Kidney glomerular epithelial cell (primary cell): ENCODE results near the gene CLK3.
A peak's percentile ranks its signal among the peaks of the same experiment; 100 is the strongest.
"Not testable (repeated sequence)": the region's sequence is repeated elsewhere in the genome, so short reads cannot be mapped to it uniquely, and the experiment has no call there.

Experiments
- DNase-seq: peaks from one replicate; lab custom pipeline; 2025; lab: John Stamatoyannopoulos, UW

Gene CLK3

DNA sequence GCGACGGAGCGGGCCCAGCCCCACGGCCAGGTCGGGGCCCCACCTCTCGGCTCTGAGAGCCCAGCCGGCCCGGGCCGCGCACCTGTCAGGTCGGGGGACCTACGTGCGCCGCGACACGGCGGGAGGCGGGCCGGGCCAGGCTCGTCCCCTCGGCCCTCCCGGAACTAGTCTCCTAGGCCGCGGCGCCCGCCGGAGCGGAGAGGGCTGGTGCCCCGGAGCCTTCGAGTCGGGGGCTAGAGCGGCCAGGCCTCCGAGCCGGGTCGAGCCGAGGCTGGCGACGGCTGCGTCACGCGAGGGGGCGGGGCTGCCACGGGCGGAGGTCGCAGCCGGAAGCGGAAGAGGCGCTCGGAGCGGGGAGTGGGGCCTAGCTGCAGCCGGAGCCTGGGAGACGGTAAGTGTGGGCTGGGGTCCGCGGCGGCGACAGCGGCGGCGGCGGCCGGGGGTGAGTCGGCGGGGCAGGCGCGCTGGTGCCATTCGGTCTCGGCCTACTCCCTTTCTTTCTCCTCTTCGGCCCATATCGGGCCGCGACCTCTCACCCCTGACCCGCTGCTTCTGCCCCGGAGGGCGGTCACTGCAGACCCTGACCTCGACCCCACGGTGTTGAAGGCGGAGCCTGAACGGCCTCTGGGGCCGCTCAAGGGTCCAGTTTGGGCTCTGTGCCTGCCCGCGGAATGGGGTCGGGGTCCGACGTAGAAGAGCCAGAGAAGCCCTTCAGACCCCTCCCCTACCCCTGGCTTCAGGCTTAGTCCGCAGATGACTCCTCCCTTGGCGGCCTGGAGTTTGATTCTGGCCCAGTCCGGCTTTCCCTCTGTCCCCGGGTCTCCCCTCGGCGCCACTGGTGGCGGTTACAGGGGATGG lies at the start of gene CLK3:
Gene CLK3 (plus strand): TSS at position 329 of the 858 bp plus-strand sequence. CDS start 3,361 bp downstream, outside the sequence.
- peak; percentile 85 for DNase-seq

DNA sequence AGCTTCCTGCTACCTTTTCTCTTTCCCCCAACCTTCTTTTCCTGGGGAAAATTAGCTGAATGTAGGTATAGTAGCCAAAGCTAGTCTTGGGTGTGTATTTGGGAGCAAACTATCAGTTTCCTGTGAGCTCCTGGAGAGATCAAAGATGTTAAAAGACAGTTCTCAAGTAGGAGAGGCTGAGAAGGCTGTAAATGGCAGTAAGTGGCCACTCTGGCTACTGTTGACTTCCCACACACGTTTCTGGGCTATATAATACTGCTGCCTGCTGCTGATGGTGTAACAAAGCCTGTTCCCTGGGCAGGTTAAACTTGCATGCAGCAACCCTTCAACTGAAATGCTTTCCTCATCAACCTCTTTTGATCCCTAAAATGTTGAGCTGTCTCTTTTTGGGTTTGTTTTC lies 47.0 kb upstream of the CLK3 start:
- no peak for DNase-seq

DNA sequence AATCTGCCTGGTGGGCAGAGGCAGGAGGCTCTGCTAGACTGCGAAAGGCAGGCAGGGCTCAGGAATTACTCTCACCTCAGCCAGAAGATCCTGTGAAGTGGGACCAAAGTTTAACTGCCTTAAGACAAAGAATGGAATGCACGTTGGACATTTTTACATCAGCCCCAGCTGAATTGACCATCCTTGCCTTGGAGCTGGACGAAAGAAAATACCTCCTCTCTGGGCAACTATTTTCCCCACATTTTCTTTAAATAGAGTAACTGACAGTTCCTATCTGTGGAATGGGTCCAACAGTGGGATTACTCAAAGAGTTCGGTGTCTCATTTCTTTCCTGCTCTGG lies 45.9 kb upstream of the CLK3 start:
- DNase-seq = no peak

DNA sequence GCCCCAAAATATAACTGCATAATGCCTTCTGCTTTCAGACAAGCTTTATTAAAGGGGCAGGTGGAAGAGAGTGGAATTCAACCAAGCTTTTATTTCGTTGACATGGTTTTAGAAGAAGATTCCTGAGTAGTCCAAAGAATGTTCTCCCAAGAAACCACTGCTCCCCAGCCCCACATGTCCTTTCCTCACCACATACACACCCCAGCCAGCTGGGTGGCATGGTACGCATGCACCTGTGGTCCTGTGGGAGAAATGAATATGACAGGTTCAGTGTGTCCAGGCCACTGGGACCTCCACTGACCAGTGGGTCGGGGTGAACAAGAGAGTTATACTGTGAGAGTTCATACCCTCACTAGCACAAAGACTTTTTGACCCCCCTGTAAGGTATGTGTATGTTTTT lies 44.4 kb upstream of the CLK3 start:
- DNase-seq = no peak

DNA sequence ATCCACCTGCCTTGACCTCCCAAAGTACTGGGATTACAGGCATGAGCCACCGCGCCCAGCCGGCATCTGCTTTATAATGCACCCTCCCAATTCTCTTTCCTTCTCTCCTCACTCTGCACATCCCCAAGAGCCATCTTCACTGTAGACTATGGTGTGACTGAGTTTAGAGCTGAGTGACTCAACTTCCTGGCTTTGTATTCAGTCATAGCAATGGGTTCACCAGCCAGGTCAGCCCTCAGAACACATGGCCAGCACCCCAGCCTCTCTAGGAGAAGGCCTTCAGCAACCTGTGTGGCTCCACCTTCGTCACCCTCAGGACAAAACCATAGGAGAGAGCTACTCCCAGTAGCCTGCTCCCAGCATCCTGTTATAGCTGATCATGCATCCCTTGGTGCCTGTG lies 41.6 kb upstream of the CLK3 start:
- no peak for DNase-seq

DNA sequence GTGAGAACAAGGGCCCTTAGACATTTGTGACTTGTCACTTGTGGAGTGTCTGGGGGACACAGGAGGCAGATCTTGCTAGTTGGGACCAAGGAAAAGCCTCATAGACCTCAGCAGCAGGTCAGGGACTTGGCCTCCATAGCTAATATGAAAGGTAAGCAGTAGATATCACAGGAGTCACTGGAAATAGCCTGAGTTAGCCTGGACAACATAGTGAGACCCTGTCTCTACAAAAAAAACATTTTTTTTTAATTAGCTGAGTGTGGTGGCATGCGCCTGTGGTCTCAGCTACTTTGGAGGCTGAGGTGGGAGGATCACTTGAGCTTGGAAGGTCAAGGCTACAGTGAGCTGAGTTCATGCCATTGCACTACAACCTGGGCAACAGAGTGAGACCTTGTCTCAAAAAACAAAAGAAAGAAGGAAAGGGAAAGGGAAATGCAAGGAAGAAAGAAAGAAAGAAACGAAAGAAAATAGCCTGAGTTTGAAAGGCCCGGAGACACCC lies 37.1 kb upstream of the CLK3 start:
- no peak for DNase-seq

DNA sequence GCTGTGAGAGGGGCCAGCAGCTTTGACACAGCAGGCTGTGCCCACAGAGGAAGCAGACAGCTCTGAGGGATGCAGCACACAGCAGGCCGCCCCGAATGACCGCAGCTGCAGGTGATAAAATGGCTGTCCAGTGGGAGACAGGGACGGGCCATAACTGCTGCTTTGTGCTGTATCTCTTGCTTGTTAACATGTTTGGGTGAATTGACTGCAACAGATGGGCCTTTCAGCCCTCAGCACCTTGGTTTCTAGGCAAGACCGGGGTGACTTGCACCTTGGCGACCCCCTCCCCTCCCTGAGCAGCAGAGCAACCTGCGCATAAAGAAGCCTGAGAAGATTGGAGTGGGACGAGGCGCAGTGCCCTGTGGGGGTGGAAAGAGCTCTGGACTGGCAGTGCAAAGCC lies 36.6 kb upstream of the CLK3 start:
- no peak for DNase-seq

DNA sequence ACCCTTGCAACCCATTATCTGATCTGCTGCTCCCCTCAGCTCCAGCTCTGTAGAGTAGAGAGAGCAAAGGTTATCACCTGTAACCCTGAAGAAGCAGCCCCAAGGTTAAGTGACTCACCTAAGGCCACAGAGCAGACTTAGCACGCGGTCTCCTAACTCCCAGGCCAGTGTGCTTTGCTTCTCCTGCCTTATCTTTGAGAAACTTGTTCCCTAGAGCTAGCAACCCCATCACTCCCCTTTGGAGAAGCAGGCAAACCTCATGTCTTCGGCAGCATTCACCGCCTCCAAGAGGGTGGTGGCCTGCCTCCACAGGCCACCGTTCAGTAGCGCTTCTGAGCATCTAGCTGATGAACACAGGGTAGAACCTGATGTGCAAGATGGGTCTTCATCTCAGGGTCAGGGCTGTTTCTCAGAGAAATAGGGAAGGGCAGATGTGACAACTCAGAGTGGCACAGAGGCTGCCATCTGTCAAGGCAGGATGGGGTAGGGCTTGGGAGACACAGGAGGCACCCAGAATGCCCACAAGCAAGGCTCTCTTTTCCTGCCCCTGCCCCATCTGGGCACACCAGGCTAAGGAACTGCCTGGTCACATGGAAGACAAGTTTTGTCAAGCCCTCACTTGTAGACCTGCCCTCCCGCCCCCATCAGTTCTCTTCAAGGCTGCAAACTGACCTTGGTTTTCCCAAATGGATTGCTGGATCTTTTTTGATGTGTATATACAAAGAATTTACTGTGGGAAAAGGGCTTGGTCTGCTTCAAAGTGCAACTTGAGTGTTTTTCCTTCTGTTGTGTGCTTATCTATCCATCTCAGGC lies 34.9 kb upstream of the CLK3 start:
- DNase-seq = no peak

DNA sequence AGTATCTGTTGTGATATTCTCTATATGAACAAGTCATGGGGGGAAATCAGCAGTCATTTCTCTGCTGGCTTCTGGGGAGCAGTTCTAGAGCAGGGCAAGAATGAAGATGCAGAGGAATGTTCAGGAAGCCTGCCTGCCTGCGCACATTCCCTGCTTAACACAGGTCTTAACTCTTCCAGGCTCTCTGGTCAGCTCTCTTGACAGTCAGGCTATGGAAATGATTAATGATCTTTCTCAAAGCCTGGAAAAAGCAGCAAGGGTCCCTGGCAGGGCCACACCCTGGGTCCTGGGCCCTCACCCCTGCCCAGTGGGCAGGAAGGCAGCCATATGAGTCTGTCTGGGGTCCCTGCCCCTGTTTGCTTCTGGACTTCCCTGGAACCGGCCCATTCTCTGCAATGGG lies 31.4 kb upstream of the CLK3 start:
- DNase-seq = no peak

DNA sequence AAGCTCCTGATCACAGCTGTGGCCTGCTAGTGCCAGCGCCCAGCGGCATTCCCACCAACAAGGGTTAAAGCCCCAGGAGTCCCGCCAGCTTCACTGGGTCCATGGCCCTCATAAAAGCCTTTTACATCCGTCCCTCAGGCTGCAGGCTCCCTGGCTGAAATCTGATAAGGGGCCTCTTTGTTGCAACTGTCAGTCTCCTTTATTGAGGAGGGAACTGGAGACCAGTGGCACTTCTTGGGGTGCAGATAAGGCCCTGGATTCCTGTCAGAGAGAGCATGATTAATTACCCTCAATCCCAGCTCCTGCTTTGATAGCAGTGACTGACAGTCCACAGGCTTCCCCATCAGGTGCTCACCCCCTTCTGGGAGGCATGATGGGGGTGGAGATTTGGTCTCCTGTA lies 30.9 kb upstream of the CLK3 start:
- DNase-seq = no peak

DNA sequence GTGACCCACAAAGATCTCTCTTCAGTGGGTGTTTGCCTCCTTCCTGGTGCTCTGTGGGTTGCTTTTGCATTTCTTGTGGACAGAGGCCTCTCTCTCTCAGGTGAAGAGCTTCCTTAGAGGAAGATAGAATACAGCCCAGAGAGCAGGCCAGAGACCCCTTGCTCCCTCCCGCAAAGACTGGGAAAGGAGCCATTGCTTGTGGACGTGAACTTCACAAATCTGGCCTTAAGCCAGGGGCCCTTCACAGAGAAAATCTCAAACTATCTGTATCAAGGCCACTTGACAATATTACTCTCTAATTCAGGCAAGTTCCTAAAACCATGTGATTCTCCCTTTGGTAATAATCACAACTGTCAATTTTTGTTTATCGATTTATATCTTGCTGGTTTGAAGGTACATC lies 30.4 kb upstream of the CLK3 start:
- no peak for DNase-seq

DNA sequence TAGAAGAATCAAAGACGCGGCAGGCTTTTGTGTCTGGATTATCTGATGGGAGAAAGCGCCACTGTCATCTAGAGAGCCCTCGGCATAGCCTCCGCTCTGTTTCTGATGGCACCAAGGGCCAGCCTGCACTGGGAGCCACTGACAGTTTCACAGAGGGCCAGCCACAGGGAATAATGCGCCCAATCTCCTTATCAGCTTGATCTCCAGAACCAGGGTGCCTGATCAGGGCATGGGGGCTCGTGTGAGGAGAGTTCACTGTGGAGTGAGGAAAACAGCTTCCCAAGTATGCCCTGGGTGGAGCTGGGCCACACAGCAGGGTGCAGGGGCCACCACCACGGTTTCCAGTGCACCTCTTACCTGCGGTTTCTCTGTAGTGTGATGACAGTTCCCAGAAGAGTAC lies 29.8 kb upstream of the CLK3 start:
- DNase-seq = no peak

DNA sequence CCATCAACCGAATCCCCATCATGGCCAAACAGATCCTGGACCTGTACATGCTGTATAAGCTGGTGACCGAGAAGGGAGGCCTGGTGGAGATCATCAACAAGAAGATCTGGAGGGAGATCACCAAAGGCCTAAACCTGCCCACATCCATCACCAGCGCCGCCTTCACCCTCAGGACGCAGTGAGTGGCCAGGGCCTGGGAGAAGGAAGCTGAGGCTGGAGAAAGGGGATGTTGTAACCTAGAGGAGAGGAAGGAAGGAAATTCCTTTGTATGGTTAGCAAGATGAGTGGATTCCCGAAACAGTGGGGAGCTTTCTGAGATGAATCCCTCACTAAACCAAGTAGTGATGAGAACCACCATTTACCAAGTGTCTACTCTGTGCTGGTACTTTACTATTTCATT lies 25.8 kb upstream of the CLK3 start:
- no peak for DNase-seq

DNA sequence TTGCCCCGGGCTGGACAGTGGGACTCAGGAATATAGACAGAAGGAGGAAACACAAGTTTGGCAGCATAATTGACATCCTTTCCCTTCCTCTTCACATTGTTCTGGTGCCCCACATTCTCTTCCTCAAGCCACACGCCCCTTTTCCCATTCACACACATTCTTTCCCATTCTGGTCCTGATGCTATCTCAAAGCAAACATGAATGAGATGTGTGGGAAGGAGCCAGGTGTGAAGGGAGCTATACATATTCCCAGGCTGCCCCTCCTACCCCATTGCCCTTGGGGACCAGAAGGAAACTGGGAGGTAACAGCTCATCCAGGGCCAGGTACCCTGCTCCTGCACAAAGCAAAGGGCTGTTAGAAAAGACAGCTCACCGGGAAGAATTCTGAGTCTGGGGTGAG lies 23.4 kb upstream of the CLK3 start:
- DNase-seq = no peak

DNA sequence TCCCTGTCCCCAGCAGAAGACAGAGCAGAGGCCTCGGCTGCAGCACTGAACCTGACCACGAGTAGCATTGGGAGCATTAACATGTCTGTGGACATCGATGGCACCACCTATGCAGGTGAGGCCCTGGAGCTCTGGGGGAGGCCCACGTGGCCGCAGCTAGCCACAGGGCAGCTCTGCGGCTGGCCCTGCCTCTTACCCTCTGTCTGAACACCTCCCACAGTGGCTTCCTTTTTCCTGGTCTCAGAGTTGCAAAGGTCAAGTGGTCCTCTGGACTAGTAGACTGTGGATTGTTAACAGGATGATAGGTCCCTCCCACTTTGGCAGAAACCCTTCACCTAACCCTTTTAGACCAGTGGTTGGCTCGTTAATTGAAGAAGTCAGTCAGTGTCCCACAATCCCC lies 22.5 kb upstream of the CLK3 start:
- DNase-seq = no peak

DNA sequence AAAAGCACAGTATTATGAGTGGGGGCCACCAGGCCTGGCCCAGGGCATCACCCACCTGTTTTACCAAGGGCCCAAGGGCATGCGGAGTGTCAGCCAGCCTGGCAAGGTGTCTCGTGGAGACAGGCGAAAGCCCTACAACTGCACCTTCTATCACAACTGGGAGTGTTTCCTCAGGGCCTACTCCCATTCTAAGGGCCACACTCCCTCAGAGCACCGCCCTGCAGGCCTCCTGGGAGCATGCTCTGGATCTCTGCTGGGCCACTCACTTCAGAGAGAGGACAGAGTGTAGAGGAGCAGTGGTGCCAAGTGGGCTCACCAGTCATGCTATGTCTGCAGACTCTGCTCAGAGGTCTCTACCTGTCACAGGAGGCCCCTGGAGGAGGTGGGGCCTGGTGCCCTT lies 21.2 kb upstream of the CLK3 start:
- DNase-seq = no peak

DNA sequence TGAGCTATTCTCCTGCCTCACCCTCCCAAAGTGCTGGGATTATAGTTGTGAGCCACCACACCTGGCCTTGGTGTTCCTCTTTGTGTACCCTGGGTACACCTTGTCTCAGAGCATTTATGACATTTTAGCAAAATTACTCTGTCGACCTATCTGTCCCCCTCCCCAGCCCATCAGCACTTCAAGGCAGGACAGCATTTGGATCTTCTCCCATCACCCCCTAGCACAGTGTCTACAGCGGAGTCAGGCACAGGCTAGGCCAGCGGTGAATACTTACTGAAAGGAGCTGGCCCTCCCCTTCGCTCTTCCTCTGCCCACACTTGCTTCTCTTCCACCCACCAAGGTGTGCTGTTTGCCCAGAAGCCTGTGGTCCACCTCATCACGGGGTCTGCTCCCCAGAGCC lies 20.4 kb upstream of the CLK3 start:
- no peak for DNase-seq

DNA sequence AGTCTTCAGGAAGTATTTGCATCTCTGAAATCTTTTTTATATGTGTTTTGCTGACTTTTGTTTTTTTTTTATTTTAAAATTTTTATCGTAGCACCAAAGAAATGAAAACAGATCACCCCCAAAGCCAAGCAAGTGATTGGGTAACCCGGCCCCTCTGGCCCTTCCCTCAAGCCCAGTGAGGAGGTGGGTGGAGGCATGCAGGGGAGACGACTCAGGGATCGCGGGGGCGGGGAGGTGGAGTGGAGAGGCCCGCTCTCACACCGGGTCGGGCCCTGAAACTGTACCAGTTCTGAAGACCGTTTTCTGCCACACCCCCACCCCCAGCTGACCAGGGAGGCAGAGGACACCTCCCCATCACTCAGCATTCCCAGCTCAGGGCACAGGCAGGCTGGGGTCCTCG lies 18.9 kb upstream of the CLK3 start:
- DNase-seq = not testable (repeated sequence)

DNA sequence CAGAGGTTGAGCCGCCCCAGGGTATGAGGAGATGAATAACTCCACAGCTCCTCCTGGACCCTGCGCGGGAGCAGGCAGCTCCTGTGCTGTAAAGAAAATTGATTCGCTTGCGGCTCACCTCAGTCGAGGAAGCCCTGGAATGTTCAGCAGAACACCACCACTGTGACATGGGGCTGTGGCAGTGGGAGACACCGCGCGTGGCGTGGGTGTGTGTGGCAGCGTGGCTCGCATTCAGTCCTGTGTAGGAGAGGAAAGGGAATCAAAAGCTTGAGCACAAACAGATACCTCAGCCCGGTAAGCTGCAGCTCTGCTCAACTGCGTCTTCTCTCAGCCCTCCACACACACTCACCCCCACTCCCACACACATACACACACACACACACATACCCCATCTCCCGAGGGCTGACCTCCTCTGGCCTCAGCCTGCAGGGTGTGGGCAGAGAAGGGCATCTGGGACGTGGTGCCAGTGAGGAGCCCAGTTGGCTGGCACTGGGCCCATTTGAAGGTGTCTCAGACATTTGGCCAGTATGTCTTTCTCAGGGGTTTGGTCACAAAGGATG lies 18.4 kb upstream of the CLK3 start:
- DNase-seq = not testable (repeated sequence)

DNA sequence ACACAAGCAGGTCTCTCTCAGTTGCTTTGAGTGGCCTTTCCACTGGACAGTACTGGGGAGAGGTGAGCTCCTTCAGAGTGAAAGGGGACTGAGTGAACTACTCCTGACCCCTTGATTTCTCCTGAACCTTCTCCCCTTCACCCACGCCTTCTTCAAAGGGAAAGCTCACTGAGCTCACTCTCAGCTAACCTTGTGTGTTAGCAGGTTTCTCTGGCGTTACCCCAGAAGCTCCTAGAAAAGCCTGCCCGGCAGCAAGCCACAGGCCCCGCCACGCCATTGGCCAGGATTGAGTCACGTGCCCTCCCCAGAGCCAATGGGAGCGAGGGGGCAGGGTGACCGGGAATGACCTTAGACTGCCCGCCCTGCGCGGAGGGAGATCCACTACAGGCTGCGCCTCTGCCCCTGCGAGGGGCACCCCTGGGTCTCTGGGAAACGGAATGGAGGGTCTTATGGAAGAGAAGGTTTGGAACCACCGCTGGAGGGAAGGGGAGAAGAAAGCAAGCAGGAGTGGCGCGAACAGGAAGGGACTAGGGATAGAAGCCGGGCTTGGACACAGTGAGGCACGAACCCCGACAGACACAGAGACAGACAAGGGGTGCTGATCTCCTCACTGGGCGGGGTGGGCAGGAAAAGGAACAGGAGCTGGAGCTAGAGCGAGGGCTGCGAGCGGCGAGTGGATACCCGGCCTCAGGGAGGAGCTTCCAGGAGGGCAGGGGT lies 17.4 kb upstream of the CLK3 start:
- DNase-seq = peak; percentile 87

DNA sequence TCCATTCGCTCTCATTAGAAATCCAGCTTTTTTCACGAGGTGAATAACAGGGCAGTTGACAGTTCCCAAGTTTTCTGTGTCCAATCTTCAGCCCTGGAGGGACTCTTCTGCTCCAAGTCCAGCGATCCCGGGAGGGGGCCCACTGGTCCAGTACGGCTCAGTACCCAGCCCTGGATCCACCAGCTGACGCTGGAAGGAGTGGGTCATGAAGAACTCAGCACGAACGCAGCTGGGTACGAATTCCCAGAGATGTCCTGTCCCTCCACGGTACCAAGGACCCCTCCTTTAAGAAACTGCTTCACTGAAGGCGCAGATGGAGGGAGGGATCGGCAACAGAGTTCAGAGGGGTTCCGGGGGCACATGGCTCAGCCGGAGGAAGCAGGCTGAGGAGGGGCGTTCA lies 16.5 kb upstream of the CLK3 start:
- no peak for DNase-seq

DNA sequence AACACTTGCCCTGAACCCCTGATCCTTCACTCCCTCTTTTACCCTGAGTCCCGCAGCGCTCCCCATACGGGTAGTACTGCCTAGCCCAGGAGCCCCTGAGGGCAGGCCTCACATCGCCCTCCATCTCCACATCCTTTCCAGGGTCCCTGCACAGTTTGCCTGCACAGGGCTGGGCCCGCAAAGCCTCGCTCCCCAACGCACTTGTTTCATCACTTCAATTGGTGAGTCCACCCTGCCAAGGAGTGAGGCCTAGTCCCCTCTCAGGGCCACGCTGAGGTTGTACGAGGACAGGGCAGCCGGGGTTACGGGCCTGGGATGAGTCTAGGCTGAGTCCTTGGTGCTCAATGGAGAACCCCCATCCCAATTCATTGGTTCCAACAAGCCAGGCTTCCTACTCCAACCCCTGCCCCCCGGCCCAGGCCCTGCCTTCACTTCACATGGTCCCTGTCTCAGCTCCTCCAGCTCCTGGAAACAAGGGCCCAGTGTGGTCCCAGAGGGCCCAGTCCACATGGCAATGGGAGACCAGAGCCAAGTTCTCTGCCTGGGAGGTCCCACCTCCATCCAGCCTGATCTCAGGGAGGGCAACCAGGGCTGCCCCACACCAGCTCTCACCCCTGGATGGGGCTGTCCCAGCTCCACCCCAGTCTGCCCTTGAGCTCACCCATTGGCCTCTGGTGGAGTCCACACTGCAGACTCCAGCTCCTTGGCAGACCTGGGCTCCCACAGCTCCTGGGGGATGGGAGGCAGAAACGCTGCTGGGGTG lies 12.4 kb upstream of the CLK3 start:
- no peak for DNase-seq
